AG04449 (cell line): ENCODE data around the gene RAC2.

ENCODE experiments used
- CTCF ChIA-PET: fragments of 350-600 bp; formaldehyde crosslinking; extraction: SDS; loops from one replicate; lab custom pipeline; 2021; ENCODE audit warnings: antibody characterized with exemption; lab: Yijun Ruan, JAX
- POLR2A ChIA-PET: fragments of 400-600, 350-600 bp; formaldehyde crosslinking; extraction: SDS; loops from one replicate; lab custom pipeline; 2020; ENCODE audit warnings: antibody characterized with exemption, inconsistent platforms; lab: Yijun Ruan, JAX
- DNase-seq: peaks from one replicate; pipeline ENCODE4 v3.0.0-alpha.2; 2010; ENCODE audit warnings: low read depth, low spot score
- H3K4me3 ChIP-seq: 2 replicates; pipeline ENCODE4 v1.5.1; 2011; ENCODE audit warnings: low read depth, mild to moderate bottlenecking, control low read depth, low read length
- CTCF ChIP-seq: IDR thresholded peaks from one replicate; pipeline ENCODE4 v1.5.1; 2011; ENCODE audit warnings: mild to moderate bottlenecking, moderate library complexity, low read length, control low read depth, inconsistent platforms; ENCODE audit not compliant: insufficient read depth; ENCODE audit errors: missing control alignments

Gene RAC2

GRCh38 chr22:37194750-37195149, 49.3 kb downstream of the RAC2 start:
- ChIA-PET CTCF (interaction anchor here (0.8 to 1.5 kb wide), 2 partner anchors 17 to 30 kb away, joined by 3 to 6 read pairs; no protein-coding TSS in a partner anchor), POLR2A (no interaction called here)
- H3K4me3 ChIP-seq = no peak overlapping the region
- DNase-seq = no peak
- no peak for TF ChIP-seq CTCF

- CTCF ChIA-PET = interaction anchor here (0.7 to 1.5 kb wide), 6 partner anchors 10 to 413 kb away, joined by 3 to 6 read pairs (median 4); no protein-coding TSS in a partner anchor
- no peak for TF ChIP-seq CTCF
- no peak for DNase-seq
- no peak overlapping the region for H3K4me3 ChIP-seq
- POLR2A ChIA-PET = no interaction called here
Measured at GRCh38 chr22:37193629-37194191, 50.4 kb downstream of the RAC2 start.

GRCh38 chr22:37192741-37193140, 51.3 kb downstream of the RAC2 start:
- no peak for DNase-seq
- ChIA-PET POLR2A (no interaction called here), CTCF (interaction anchor here (0.6 to 1.5 kb wide), 6 partner anchors 9 to 336 kb away, joined by 3 to 4 read pairs (median 4); no protein-coding TSS in a partner anchor)
- H3K4me3 ChIP-seq = no peak overlapping the region
- no peak for TF ChIP-seq CTCF

- TF ChIP-seq CTCF = no peak
- ChIA-PET CTCF (interaction anchor here (0.6 to 6.3 kb wide), 5 partner anchors 7 to 336 kb away, joined by 3 to 72 read pairs (median 4); no protein-coding TSS in a partner anchor), POLR2A (no interaction called here)
- H3K4me3 ChIP-seq = no peak overlapping the region
- DNase-seq = no peak
Measured at GRCh38 chr22:37192204-37192603, 51.9 kb downstream of the RAC2 start.

- DNase-seq = no peak
Measured at GRCh38 chr22:37190262-37190780, 53.7 kb downstream of the RAC2 start.

More at GRCh38 chr22:37190262-37190780, 53.7 kb downstream of the RAC2 start:
- no peak overlapping the region for H3K4me3 ChIP-seq
- ChIA-PET CTCF (interaction anchor here (0.8 to 6.3 kb wide), 6 partner anchors 9 to 144 kb away, joined by 3 to 72 read pairs (median 4); no protein-coding TSS in a partner anchor), POLR2A (no interaction called here)
- TF ChIP-seq CTCF = no peak
